Astrocyte (in vitro differentiated cells and primary cell): ENCODE results near the gene WIPF3.
A peak's percentile ranks its signal among the peaks of the same experiment; 100 is the strongest.

Source experiments
- EZH2 ChIP-seq: IDR thresholded peaks from 2 replicates; pipeline ENCODE4 v1.6.1; 2012; ENCODE audit warnings: mild to moderate bottlenecking, low read length, inconsistent platforms; ENCODE audit not compliant: insufficient read depth
- TF ChIP-seq, protein P1 (sequence below): IDR thresholded peaks from 2 replicates; pipeline ENCODE4 v1.5.1; 2011; ENCODE audit warnings: low read depth, mild to moderate bottlenecking, inconsistent platforms, low read length, moderate library complexity; ENCODE audit not compliant: insufficient read depth

DNA sequence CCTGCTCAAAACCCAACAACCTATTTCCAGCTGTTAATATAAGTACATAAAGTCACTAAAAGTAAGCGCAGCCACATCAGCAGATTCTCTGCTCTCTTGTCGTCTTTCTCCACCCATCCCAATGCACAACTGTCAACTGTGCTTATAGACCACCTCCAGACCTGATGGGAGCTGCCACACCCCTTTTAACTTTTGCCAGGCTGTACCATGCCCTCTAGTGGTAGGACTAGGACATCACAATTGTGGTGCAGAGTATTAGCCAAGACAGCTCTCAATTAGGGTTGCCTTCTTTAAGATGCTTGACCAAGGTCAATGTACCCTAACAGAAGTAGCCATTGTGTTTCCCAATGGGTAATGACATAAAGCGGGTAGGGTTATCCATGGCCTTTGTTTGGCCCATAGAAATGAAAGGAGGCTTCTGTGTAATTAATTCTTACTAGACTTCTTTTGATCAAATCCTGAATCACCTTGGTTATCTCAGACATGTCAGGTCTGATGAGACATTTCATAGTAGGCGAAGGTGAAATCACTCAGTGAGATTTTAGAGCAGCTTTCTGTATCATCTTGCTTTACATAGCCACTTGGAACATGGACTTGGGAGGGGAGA, 115.2 kb downstream of the WIPF3 start:
- no peak for TF ChIP-seq EZH2
- TF ChIP-seq, protein P1, sequence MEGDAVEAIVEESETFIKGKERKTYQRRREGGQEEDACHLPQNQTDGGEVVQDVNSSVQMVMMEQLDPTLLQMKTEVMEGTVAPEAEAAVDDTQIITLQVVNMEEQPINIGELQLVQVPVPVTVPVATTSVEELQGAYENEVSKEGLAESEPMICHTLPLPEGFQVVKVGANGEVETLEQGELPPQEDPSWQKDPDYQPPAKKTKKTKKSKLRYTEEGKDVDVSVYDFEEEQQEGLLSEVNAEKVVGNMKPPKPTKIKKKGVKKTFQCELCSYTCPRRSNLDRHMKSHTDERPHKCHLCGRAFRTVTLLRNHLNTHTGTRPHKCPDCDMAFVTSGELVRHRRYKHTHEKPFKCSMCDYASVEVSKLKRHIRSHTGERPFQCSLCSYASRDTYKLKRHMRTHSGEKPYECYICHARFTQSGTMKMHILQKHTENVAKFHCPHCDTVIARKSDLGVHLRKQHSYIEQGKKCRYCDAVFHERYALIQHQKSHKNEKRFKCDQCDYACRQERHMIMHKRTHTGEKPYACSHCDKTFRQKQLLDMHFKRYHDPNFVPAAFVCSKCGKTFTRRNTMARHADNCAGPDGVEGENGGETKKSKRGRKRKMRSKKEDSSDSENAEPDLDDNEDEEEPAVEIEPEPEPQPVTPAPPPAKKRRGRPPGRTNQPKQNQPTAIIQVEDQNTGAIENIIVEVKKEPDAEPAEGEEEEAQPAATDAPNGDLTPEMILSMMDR: peak; percentile 92
